DOHH2 (cell line): ENCODE results near the gene NDE1.

Experiments
- H3F3A ChIP-seq: fragments of 200-600 bp; sonication (generic), shearing (Covaris generic); 2 replicates; pipeline ENCODE4 v1.6.0; 2016; ENCODE audit warnings: antibody characterized with exemption, mild to moderate bottlenecking; ENCODE audit not compliant: control insufficient read depth, insufficient read depth
- H3K27ac ChIP-seq: fragments of 200-600 bp; sonication (generic); 2 replicates; pipeline ENCODE4 v1.5.1; 2014; ENCODE audit warnings: low read depth, mild to moderate bottlenecking, low read length, moderate library complexity
- H3K27me3 ChIP-seq: fragments of 200-600 bp; sonication (generic); 2 replicates; pipeline ENCODE4 v1.6.1; 2014; ENCODE audit warnings: mild to moderate bottlenecking, low read length, mixed read lengths; ENCODE audit not compliant: control insufficient read depth
- H3K36me3 ChIP-seq: fragments of 200-600 bp; sonication (generic); 2 replicates; pipeline ENCODE4 v1.6.1; 2014; ENCODE audit warnings: mild to moderate bottlenecking, low read length, moderate library complexity, mixed read lengths; ENCODE audit not compliant: control insufficient read depth
- H3K4me1 ChIP-seq: fragments of 200-600 bp; sonication (generic); 2 replicates; pipeline ENCODE4 v1.6.1; 2014; ENCODE audit warnings: mild to moderate bottlenecking, low read length, mixed read lengths; ENCODE audit not compliant: control insufficient read depth
- H3K4me2 ChIP-seq: fragments of 200-600 bp; sonication (generic); 2 replicates; pipeline ENCODE4 v1.6.0; 2014; ENCODE audit warnings: mild to moderate bottlenecking, low read length, moderate library complexity
- H3K4me3 ChIP-seq: fragments of 200-600 bp; sonication (generic); 2 replicates; pipeline ENCODE4 v1.5.1; 2014; ENCODE audit warnings: mild to moderate bottlenecking, low read length, mixed read lengths
- H3K79me2 ChIP-seq: fragments of 200-600 bp; sonication (generic); 2 replicates; pipeline ENCODE4 v1.6.1; 2014; ENCODE audit warnings: mild to moderate bottlenecking, low read length, mixed read lengths; ENCODE audit not compliant: control insufficient read depth
- H3K9me2 ChIP-seq: fragments of 200-600 bp; sonication (generic); replicated peaks from 2 replicates; pipeline ENCODE4 v1.6.1; 2014; ENCODE audit warnings: mild to moderate bottlenecking, low read length, mixed read lengths; ENCODE audit not compliant: control insufficient read depth
- H3K9me3 ChIP-seq: fragments of 200-600 bp; sonication (generic); 2 replicates; pipeline ENCODE4 v1.6.1; 2014; ENCODE audit warnings: antibody characterized with exemption, low read length, mixed read lengths; ENCODE audit not compliant: control insufficient read depth, insufficient read depth
- H4K20me1 ChIP-seq: fragments of 200-600 bp; sonication (generic); 2 replicates; pipeline ENCODE4 v1.6.0; 2014; ENCODE audit warnings: low read depth, mild to moderate bottlenecking, antibody characterized with exemption, low read length, moderate library complexity; ENCODE audit not compliant: control insufficient read depth, insufficient read depth
- CTCF ChIP-seq: fragments of 200-600 bp; sonication (generic); IDR thresholded peaks from one replicate; pipeline ENCODE4 v1.5.1; 2014; ENCODE audit warnings: antibody characterized with exemption, mild to moderate bottlenecking, low read depth, low read length; ENCODE audit not compliant: poor library complexity, severe bottlenecking
- EZH2phosphoT487 ChIP-seq: fragments of 200-600 bp; sonication (generic); IDR thresholded peaks from 2 replicates; pipeline ENCODE4 v1.6.1; 2017; ENCODE audit warnings: borderline replicate concordance, mild to moderate bottlenecking, antibody characterized with exemption, low read length, moderate library complexity, mixed read lengths

Gene NDE1

GRCh38 chr16:15672514-15673167, 22.6 kb downstream of the NDE1 start:
- no peaks in the 10 kb centered on the region for H3F3A ChIP-seq
- H4K20me1 ChIP-seq, result no peaks in the 10 kb centered on the region
- no peak overlapping the region for H3K4me2 ChIP-seq
- peaks cover 74% of the 10 kb centered on the region for H3K36me3 ChIP-seq
- no peaks in the 10 kb centered on the region for H3K4me1 ChIP-seq
- TF ChIP-seq EZH2phosphoT487, result no peak
- TF ChIP-seq CTCF, result no peak
- H3K27ac ChIP-seq, result no peak overlapping the region
- H3K9me3 ChIP-seq, result no peaks in the 10 kb centered on the region
- H3K4me3 ChIP-seq, result no peak overlapping the region
- peaks cover 5% of the 10 kb centered on the region for H3K79me2 ChIP-seq
- H3K9me2 ChIP-seq, result no peaks in the 10 kb centered on the region
- H3K27me3 ChIP-seq, result no peaks in the 10 kb centered on the region

DNA sequence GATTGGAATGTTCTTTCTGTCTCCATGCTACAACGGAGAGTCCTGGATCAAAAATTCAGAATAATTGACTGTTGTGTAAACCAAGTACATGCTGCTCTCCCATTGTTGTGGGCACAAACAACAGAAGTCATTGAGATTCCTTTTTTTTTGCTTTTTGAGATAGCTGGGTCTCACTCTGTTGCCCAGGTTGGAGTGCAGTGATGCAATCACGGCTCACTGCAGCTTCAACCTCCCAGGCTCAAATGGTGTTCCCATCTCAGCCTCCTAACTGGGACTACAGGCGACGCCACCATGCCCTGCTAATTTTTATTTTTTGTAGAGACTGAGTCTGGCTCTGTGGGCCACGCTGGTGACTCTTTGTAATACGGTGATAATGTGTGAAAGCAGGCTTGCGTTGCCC, 24.5 kb downstream of the NDE1 start:
- no peaks in the 10 kb centered on the region for H3K4me1 ChIP-seq
- H3K4me3 ChIP-seq, result no peak overlapping the region
- peaks cover 5% of the 10 kb centered on the region for H3K79me2 ChIP-seq
- no peak overlapping the region for H3K27ac ChIP-seq
- H3K27me3 ChIP-seq, result no peaks in the 10 kb centered on the region
- no peaks in the 10 kb centered on the region for H3K9me2 ChIP-seq
- TF ChIP-seq CTCF, result no peak
- TF ChIP-seq EZH2phosphoT487, result no peak
- H3K9me3 ChIP-seq, result no peaks in the 10 kb centered on the region
- H3F3A ChIP-seq, result no peaks in the 10 kb centered on the region
- no peak overlapping the region for H3K4me2 ChIP-seq
- peaks cover 77% of the 10 kb centered on the region for H3K36me3 ChIP-seq
- H4K20me1 ChIP-seq, result no peaks in the 10 kb centered on the region

- H3K4me3 ChIP-seq, result no peak overlapping the region
- H3K79me2 ChIP-seq, result peaks cover 8% of the 10 kb centered on the region
- no peak overlapping the region for H3K4me2 ChIP-seq
- TF ChIP-seq EZH2phosphoT487, result no peak
- no peak for TF ChIP-seq CTCF
- H4K20me1 ChIP-seq, result no peaks in the 10 kb centered on the region
- no peaks in the 10 kb centered on the region for H3K9me3 ChIP-seq
- no peaks in the 10 kb centered on the region for H3K27me3 ChIP-seq
- H3K4me1 ChIP-seq, result no peaks in the 10 kb centered on the region
- no peaks in the 10 kb centered on the region for H3K9me2 ChIP-seq
- H3F3A ChIP-seq, result no peaks in the 10 kb centered on the region
- peaks cover 75% of the 10 kb centered on the region for H3K36me3 ChIP-seq
- no peak overlapping the region for H3K27ac ChIP-seq
Measured at GRCh38 chr16:15676506-15676905, 26.5 kb downstream of the NDE1 start.
